PC-3 (cell line): Measurements from ENCODE around the gene ZFP36L2. TPM values are rescaled to one million over a fixed set of nuclear protein-coding genes. Genes with fewer than 3 reads are reported as not detected.

Source experiments
- ATAC-seq: fragments of 200-7000 bp; cut with Tn5 transposase; 2 replicates; pipeline ENCODE4 v1.9.1; 2020; ENCODE audit warnings: mild to moderate bottlenecking, moderate library complexity
- BruUV-seq: library from RNA; stranded (reverse); fragments of 400-500 nt; replicated peaks from 2 replicates; lab custom pipeline; 2021; lab: Mats Ljungman, UMichigan
- CTCF ChIA-PET: fragments of 300-600 bp; sonication (Branson Sonifier 250); formaldehyde crosslinking; loops from one replicate; lab custom pipeline; 2022; ENCODE audit warnings: antibody characterized with exemption; lab: Charles Lee
- POLR2A ChIA-PET: fragments of 300-600 bp; sonication (Branson Sonifier 250); formaldehyde crosslinking; loops from one replicate; lab custom pipeline; 2022; ENCODE audit warnings: antibody characterized with exemption; ENCODE audit not compliant: unreplicated experiment; lab: Charles Lee
- DNase-seq: peaks from one replicate; pipeline ENCODE4 v3.0.0-alpha.2; 2015
- H2AFZ ChIP-seq: fragments of 300-600 bp; sonication (generic); 2 replicates; pipeline ENCODE4 v1.6.0; 2016; ENCODE audit warnings: antibody characterized with exemption, low read length
- H3F3A ChIP-seq: fragments of 300-600 bp; sonication (generic); one replicate; pipeline ENCODE4 v1.6.0; 2017; ENCODE audit warnings: antibody characterized with exemption, low read length, control low read depth, mild to moderate bottlenecking; ENCODE audit not compliant: unreplicated experiment
- H3K27ac ChIP-seq: fragments of 300-600 bp; sonication (generic); 2 replicates; pipeline ENCODE4 v1.5.1; 2016; ENCODE audit warnings: mild to moderate bottlenecking, low read length
- H3K27me3 ChIP-seq: fragments of 300-600 bp; sonication (generic); 2 replicates; pipeline ENCODE4 v1.6.1; 2016; ENCODE audit warnings: low read length, mixed read lengths
- H3K36me3 ChIP-seq: fragments of 300-600 bp; sonication (generic); 2 replicates; pipeline ENCODE4 v1.6.1; 2016; ENCODE audit warnings: low read depth, mixed run types, low read length, mixed read lengths
- H3K4me1 ChIP-seq: fragments of 300-600 bp; sonication (generic); 2 replicates; pipeline ENCODE4 v1.5.1; 2016; ENCODE audit warnings: low read length; ENCODE audit not compliant: insufficient read depth
- H3K4me2 ChIP-seq: fragments of 300-600 bp; sonication (generic); 2 replicates; pipeline ENCODE4 v1.6.0; 2016; ENCODE audit warnings: low read length
- H3K4me3 ChIP-seq: fragments of 300-600 bp; sonication (generic); 2 replicates; pipeline ENCODE4 v1.5.1; 2016; ENCODE audit warnings: mild to moderate bottlenecking, low read length, mixed read lengths
- H3K79me2 ChIP-seq: fragments of 300-600 bp; sonication (generic); 2 replicates; pipeline ENCODE4 v1.6.1; 2017; ENCODE audit warnings: low read length, mixed read lengths
- H3K9ac ChIP-seq: fragments of 300-600 bp; sonication (generic); 2 replicates; pipeline ENCODE4 v1.6.0; 2016; ENCODE audit warnings: mild to moderate bottlenecking, low read length
- H3K9me2 ChIP-seq: fragments of 300-600 bp; sonication (generic); replicated peaks from 2 replicates; pipeline ENCODE4 v1.6.1; 2016; ENCODE audit warnings: mixed run types, low read length, mixed read lengths
- H3K9me3 ChIP-seq: fragments of 300-600 bp; sonication (generic); 2 replicates; pipeline ENCODE4 v1.6.1; 2016; ENCODE audit warnings: low read length, mixed read lengths
- H4K20me1 ChIP-seq: fragments of 300-600 bp; sonication (generic); 2 replicates; pipeline ENCODE4 v1.6.1; 2016; ENCODE audit warnings: low read length, mixed read lengths
- EZH2 ChIP-seq: fragments of 300-600 bp; sonication (generic); IDR thresholded peaks from one replicate; pipeline ENCODE4 v1.6.1; 2017; ENCODE audit warnings: antibody characterized with exemption, mild to moderate bottlenecking, low read length; ENCODE audit not compliant: unreplicated experiment
- EZH2phosphoT487 ChIP-seq: fragments of 300-600 bp; sonication (generic); IDR thresholded peaks from 2 replicates; pipeline ENCODE4 v1.6.1; 2018; ENCODE audit warnings: mild to moderate bottlenecking, antibody characterized with exemption, low read length, borderline replicate concordance
- intact Hi-C: fragments of 100-400 bp; cut with micrococcal nuclease; formaldehyde crosslinking; loops from 2 replicates; pipeline ENCODE4 v1.9.0; 2023
- total RNA-seq: library from RNA; depleted of rRNA; stranded (reverse); fragments of >200 nt; gene quantifications from 2 replicates; pipeline ENCODE4 v1.2.3, GENCODE V29; 2014
- TF ChIP-seq, protein P1 (sequence below): fragments of 300-600 bp; sonication (generic); conservative IDR thresholded peaks from 2 replicates; pipeline ENCODE4 v1.5.1; 2017; ENCODE audit warnings: antibody characterized with exemption, low read depth, mild to moderate bottlenecking, low read length

The ZFP36L2 gene
- total RNA-seq, 1 experiment from 2014 or later: 14.8 TPM

DNA sequence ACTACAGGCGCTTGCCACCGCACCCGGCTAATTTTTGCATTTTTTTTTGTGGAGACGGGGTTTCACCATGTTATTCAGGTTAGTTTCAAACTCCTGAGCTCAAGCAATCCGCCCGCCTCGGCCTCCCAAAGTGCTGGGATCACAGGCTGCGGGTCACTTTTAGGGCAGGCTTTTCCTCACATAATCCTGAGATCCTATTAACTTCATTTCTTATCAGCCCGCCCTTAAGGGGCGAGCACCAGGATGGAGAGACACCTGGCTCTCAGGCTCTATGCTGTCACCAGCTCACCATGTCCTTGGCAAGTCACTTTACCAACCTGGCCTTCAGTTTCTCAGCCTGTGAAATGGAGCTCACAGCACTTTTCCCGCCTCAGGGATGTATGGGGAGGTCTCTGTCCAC, 23.0 kb downstream of the ZFP36L2 start:
- TF ChIP-seq EZH2phosphoT487: no peak
- TF ChIP-seq, protein P1, sequence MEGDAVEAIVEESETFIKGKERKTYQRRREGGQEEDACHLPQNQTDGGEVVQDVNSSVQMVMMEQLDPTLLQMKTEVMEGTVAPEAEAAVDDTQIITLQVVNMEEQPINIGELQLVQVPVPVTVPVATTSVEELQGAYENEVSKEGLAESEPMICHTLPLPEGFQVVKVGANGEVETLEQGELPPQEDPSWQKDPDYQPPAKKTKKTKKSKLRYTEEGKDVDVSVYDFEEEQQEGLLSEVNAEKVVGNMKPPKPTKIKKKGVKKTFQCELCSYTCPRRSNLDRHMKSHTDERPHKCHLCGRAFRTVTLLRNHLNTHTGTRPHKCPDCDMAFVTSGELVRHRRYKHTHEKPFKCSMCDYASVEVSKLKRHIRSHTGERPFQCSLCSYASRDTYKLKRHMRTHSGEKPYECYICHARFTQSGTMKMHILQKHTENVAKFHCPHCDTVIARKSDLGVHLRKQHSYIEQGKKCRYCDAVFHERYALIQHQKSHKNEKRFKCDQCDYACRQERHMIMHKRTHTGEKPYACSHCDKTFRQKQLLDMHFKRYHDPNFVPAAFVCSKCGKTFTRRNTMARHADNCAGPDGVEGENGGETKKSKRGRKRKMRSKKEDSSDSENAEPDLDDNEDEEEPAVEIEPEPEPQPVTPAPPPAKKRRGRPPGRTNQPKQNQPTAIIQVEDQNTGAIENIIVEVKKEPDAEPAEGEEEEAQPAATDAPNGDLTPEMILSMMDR: no peak
- TF ChIP-seq EZH2: no peak
- Histone ChIP-seq H3K9me3 (no peaks in the 10 kb centered on the region), H2AFZ (no peak overlapping the region), H3K9me2 (no peaks in the 10 kb centered on the region), H3K36me3 (no peaks in the 10 kb centered on the region), H3K27ac (no peak overlapping the region), H3K4me3 (no peak overlapping the region), H3F3A (no peaks in the 10 kb centered on the region), H3K79me2 (no peaks in the 10 kb centered on the region), H3K27me3 (no peaks in the 10 kb centered on the region), H3K9ac (no peak overlapping the region), H4K20me1 (no peaks in the 10 kb centered on the region), H3K4me2 (no peak overlapping the region), H3K4me1 (peaks cover 24% of the 10 kb centered on the region)
- intact Hi-C loops: no loop called here
- ChIA-PET CTCF (interaction anchor here (0.5 kb wide), 1 partner anchor 20 kb away, joined by 7 read pairs; no protein-coding TSS in a partner anchor), POLR2A (interaction anchor here (0.6 kb wide), 1 partner anchor 393 kb away, joined by 5 read pairs; no protein-coding TSS in a partner anchor)
- ATAC-seq: no peak
- DNase-seq: no peak
- BruUV-seq: no TSS peak

DNA sequence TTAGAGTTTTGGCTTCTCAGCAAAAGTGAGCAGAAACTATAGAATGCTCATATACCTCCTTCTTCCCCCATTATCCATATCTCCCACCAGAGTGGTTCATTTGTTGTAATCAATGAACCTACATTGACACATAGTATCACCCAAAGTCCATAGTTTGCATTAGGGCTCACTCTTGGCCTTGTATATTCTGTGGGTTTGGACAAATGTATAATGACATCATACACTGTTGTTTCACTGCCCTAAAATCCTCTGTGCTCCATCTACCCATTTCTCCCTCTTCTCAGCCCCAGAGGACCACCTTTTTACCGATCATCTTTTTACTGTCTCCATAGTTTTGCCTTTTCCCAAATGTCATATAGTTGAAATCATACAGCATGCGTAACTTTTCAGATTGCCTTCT, 24.1 kb downstream of the ZFP36L2 start:
- no peak overlapping the region for H3K4me2 ChIP-seq
- no peak overlapping the region for H2AFZ ChIP-seq
- no peaks in the 10 kb centered on the region for H3K79me2 ChIP-seq
- ATAC-seq (no peak), DNase-seq (no peak)
- H3F3A ChIP-seq: no peaks in the 10 kb centered on the region
- BruUV-seq: no TSS peak
- no peaks in the 10 kb centered on the region for H3K9me2 ChIP-seq
- H3K9ac ChIP-seq: no peak overlapping the region
- TF ChIP-seq, protein P1: no peak
- TF ChIP-seq EZH2 (no peak), EZH2phosphoT487 (no peak)
- POLR2A ChIA-PET: no interaction called here
- no peak overlapping the region for H3K4me3 ChIP-seq
- no peaks in the 10 kb centered on the region for H3K36me3 ChIP-seq
- H4K20me1 ChIP-seq: no peaks in the 10 kb centered on the region
- no peaks in the 10 kb centered on the region for H3K27me3 ChIP-seq
- H3K4me1 ChIP-seq: peaks cover 17% of the 10 kb centered on the region
- no peak overlapping the region for H3K27ac ChIP-seq
- intact Hi-C loops: no loop called here
- CTCF ChIA-PET: no interaction called here
- H3K9me3 ChIP-seq: no peaks in the 10 kb centered on the region

DNA sequence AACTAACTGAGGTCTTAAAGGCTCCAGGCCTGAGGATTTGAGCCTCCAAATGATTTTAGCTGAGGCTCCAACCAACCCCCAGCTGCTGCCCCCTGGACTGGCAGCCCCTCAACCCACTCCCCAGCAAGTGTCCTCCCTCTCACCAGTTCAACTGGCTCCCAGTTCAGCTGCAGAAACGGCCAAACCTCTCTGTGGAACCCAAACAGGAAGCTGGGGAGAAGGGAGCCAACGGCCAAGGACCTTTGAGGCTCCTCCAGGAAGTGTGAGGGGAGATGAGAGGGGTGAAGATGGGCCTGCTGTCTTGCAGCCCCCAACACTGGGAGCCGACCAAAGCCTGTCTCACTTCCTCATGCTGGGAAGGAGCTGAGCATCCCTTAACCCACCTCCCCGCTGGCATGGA, 24.9 kb downstream of the ZFP36L2 start:
- Histone ChIP-seq H3F3A (no peaks in the 10 kb centered on the region), H4K20me1 (no peaks in the 10 kb centered on the region), H2AFZ (no peak overlapping the region), H3K36me3 (no peaks in the 10 kb centered on the region), H3K4me1 (peaks cover 15% of the 10 kb centered on the region), H3K4me3 (no peak overlapping the region), H3K27ac (no peak overlapping the region), H3K27me3 (no peaks in the 10 kb centered on the region), H3K79me2 (no peaks in the 10 kb centered on the region), H3K9me2 (no peaks in the 10 kb centered on the region), H3K4me2 (no peak overlapping the region), H3K9me3 (no peaks in the 10 kb centered on the region), H3K9ac (no peak overlapping the region)
- ATAC-seq: no peak
- intact Hi-C loops: no loop called here
- POLR2A ChIA-PET: no interaction called here
- CTCF ChIA-PET: no interaction called here
- DNase-seq: no peak
- BruUV-seq: no TSS peak
- TF ChIP-seq EZH2phosphoT487 (no peak), EZH2 (no peak)
- TF ChIP-seq, protein P1: no peak
